ENCODE measurements around the gene ZNF280D.
"Not testable (repeated sequence)": the region's sequence is repeated elsewhere in the genome, so short reads cannot be mapped to it uniquely, and the experiment has no call there.

Gene ZNF280D

DNA sequence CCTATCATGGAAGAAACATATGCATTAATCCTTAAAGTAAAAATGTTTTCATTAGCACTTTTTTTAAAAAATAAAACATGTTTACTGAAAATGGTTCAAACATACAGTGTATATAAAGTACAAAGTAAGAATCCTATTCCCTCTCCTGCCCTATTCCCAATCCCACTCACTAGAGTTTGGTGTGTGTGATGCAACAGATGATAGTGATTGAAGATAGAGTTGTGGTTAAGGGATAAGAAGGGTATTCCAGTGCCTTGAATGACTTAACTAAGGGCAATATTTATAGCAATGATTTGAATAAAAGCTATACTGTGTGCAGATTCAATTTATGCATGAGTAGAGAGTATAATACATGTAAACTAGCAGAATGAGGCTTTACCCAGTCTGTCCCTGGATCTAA, 18.1 kb downstream of the ZNF280D start:
- DNase-seq (ENCODE audit: low read depth, low spot score), result no peak

DNA sequence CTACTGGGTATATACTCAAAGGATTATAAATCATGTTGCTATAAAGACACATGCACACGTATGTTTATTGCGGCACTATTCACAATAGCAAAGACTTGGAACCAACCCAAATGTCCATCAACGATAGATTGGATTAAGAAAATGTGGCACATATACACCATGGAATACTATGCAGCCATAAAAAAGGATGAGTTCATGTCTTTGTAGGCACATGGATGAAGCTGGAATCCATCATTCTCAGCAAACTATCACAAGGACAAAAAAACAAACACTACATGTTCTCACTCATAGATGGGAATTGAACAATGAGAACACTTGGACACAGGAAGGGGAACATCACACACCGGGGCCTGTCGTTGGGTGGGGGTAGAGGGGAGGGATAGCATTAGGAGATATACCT, 23.8 kb downstream of the ZNF280D start:
- DNase-seq (ENCODE audit: low read depth, low spot score), result not testable (repeated sequence)

DNA sequence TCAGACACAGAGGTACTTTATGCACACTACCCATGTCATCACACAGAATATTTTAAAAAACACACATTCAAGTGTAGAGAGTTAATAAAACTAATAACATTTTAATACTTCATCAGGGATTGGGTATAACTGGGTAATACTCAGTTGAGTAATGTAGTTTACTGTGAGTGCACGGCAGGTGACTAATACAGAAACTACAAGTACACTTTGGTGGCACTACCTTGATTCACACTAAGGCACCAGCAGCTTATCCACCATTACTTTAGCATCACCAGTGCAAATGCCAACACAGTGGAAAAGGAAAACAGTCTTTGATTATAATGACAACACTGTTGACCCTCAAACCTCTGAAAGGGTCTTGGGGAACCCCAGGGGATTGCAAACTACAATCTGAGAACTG, 33.6 kb downstream of the ZNF280D start:
- DNase-seq (ENCODE audit: low read depth, low spot score), result no peak

DNA sequence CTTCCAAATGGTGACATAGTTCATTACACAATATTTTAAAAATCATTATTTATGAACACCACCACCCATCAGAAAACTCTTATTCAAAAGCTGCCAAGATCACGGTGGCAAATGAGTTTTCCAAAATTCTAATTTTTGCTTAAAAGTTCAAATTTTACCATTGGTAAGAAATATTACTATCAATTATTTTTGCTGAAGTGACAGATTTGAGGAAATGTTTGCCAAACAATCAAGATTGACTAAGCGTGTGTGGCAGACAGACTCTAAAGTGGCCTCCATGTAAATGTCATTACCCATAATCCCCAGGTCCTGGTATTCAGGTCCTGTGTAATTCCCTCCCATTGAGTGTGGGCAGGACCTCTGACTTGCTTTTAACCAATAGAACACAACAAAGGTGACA, 35.0 kb downstream of the ZNF280D start:
- DNase-seq (ENCODE audit: low read depth, low spot score), result no peak

DNA sequence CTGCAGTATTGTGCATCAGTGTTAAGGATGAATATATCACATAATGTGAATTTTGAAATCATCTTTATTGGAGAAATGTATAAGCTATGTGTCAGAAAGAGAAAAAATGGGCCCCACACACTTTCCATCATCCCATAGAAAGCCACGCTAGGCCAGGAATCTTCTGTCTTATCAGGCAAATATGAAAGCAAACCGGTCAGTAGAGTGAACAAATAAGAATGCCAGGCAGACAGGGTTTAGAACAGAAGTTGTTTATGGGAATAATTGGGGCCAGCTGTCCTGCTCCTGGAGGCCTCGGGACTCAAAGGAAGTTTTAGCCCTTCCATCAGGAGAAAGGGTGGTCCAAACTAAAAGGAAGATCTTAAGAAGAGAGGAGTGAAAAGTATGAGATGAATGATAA, 39.5 kb downstream of the ZNF280D start:
- no peak for DNase-seq (ENCODE audit: low read depth, low spot score)

DNA sequence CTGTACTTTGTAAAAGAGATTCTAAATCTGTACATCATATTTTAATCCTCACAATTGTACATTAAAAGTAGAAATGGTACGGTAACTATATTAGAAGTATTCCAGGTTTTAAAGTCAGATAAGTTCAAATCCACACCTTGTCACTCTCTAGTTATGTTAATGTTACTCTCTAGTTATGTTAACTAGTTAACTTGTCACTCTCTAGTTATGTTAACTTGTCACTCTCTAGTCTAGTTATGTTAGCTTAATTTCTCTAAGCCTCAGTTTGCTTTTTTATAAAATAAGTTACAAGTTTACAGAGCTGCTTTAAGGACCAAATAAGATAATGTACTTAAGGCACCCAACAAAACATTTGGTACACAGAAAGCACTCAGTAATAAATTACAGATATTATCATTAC, 42.6 kb downstream of the ZNF280D start:
- no peak for DNase-seq (ENCODE audit: low read depth, low spot score)

DNA sequence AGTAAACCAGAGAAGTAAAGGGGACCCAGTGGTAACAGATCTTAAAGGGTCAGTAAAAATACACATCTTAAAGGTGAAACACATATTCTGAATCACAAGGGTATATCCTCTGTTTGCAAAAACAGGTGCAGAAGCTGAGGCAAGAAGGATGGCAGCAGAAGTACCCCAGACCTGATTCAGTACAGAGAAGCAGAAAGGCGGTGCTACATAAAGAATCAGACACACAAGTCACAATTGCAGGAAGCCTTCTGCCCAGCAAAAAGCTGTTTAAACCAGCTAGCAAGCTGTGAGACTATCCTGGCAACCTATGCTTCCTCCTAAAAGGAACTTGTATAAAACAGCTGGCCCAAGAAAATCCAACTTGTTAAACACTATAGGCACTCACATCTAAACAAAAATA, 49.4 kb downstream of the ZNF280D start:
- no peak for DNase-seq (ENCODE audit: low read depth, low spot score)

DNA sequence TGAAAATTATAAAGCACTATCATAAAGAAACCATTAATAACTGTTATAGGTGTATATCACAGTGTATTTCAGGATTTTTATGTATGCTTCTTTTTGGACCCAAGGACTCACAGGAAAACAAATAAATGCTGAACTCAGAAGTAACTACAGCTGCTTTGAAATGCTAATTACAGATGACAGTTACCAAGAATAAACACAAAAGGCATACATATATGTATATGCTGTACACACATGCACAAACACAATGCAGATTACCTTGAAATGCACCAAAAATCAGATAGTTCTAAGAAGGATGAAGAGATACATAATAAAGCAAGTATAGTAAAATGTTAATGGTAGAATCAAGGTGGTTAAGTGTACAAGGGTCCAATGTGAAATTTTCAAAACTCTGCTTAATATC, 52.2 kb downstream of the ZNF280D start:
- no peak for DNase-seq (ENCODE audit: low read depth, low spot score)

DNA sequence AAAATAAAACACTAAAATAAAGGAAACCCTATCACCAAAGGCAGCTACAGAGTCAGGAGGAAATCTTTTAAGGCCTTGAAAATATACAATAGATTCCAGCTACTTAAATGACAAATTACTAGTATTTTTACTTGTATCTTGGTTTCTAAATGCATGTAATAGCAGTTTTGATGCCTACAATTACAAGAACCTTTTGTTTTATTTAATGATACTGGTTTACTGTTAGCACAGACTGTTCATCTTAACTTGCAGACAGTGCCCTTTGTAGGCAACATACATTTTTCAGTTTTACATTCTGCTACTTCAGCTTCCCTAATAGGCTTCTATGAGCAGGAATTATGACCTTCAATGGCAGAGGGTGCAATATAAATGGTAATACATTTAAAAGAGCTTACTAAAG, 54.1 kb downstream of the ZNF280D start:
- DNase-seq (ENCODE audit: low read depth, low spot score), result no peak

DNA sequence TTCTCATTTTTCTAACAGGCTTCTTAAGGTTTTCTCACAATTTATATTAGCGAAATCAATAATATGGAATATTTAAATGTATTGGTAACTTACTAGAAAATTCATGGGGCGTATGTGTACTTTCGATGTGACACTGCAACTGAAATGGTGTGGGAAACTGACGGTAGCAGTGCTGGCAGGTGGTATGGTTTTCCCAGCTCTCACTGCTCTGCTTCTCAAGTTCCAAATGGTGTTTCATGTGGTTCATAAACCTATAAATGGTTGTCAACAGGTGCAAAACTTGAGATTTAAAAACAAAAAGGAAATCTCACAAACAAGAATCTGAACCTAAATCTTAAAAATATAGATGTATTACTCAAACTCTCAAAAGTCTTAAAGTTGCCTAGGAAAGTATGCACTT, 54.7 kb downstream of the ZNF280D start:
- DNase-seq (ENCODE audit: low read depth, low spot score), result no peak

DNA sequence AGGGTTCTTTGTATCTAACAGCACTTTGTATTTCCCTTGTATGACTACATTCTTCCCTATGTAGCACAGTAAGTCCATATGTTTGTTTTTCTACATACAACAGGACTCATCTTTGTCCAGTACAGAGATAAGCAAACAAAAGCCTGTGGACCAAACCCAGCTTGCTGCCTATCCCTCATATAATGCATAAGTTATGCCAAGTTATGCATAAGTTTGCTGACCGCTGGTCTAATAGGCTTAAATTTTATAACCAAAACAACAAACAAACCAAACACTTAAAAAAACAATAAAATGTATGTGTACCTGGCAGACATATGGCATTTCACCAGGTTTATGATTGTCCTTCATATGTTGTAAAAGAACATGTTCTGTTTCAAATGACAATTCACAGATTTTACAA, 56.0 kb downstream of the ZNF280D start:
- no peak for DNase-seq (ENCODE audit: low read depth, low spot score)

DNA sequence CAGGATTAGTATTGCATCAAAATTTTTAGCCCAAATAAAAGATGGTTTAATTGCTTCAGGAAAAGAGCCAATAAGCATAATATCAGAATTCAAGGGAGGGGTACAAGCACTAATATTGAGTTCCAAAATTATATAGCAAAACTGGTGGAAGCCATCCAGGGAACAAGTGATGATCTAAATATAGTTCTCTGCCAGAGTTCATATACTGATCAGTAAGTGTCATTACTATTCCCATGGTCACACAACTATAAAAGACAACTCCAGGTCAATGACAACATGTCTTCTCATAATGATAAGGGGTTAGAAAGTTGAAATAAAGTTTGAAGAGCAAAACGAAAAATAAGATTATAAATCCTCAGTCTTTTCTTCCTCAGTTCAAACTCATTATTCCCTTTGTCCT, 57.4 kb downstream of the ZNF280D start:
- no peak for DNase-seq (ENCODE audit: low read depth, low spot score)

DNA sequence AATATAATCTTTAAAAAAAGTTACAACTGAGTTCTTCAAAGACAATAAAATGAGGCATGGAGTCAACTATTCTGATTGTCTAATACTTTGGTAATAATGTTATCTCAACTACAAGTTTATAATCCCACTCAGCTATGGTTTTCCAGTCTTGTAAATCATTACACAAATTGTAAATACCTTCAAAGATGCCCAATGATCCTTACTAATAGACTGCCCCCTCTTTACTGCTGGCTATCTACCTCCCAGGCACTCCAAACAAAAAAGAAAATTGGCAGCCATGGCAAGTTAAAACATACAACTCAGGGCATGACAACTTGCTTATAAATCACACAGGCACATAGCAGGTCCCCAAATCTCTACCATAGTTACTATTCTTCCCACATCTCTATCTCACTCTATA, 58.5 kb downstream of the ZNF280D start:
- DNase-seq (ENCODE audit: low read depth, low spot score), result no peak

DNA sequence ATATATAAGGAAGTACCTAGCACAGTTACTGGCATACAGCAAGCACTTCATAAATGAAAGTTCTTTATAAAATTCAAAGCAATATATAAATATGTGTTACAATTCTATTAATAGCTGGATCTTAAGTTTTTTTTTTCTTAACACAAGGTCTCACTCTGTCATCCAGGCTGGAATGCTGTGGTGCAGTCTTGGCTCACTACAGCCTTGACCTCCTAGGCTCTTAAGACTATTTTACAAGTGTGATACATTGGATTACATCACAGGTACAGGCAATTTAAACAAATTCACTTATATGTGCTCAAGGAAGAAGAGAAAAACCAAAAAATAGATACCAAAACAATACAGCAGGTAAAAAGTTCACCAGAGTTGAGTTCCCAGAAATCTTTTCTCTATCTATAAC, 60.6 kb downstream of the ZNF280D start:
- no peak for DNase-seq (ENCODE audit: low read depth, low spot score)

DNA sequence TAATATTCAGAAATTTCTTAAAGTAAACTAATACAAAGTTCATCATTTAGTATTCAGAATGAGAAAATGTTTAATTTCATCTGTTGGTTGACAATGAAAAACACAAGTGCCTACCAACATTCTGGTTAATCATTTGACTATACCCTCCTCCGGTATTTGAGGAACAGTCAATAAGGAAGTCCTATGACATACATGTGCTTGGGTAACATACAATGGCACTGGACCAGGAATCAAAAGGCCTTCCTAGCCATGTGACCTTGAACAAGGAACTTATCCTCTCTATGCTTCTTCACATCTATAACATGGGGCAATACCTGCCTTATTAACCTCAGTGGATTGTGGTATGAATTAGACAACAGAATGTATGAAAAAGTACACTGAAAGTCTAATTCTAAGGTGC, 65.8 kb downstream of the ZNF280D start:
- no peak for DNase-seq (ENCODE audit: low read depth, low spot score)

DNA sequence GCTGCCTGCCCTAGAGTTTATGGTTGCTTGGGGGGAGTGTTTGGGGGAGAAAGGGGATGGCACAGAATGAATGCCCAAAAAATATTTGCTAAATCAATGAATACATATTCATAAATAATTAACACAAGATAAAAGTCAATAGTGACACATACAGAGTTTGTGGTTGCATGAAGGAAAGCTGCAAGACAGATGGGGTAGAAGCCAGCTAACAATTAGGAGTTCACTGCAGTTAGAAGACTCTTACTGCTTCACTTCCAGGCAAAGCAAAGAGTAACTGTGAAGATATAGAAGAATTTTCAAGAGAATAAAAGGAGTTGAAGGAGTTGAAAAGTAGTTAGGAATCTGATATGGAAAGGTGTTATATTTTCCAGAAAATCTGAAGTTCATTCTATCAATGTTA, 72.4 kb downstream of the ZNF280D start:
- no peak for DNase-seq (ENCODE audit: low read depth, low spot score)

DNA sequence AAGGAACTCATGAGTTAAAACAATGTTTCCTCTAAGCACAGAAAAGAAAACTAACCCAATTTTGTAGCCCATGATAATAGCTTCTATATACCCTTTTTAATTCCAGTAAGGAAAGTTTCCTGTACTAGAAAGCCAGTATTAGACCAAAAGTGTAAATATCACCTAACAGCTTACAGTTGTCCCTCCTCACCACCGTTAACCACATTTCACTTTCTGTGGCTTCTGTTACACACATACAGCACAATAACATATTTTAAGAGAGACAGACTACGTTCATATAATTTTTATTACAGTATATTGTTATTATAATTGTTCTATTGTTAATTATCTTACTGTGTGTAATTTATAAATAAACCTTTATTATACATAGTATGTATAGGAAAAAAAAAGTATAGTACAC, 74.1 kb downstream of the ZNF280D start:
- DNase-seq (ENCODE audit: low read depth, low spot score), result no peak

DNA sequence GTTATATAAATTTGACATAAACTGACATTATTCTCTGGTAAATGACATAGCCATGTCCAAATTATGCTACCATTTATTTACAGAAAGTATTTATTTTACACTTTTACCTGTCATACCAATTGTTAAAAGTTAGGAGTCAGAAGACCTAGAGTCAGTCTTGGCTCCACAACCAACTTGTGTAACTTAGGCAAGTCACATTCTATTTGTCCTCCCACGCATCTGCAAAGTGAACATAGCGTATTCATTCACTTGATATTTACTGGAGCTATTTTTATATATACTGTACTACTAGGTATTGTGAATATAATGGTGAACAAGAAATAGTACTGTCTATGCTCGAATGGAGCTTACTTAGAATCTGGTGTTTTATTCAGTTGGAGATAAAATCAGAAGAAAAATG, 78.7 kb downstream of the ZNF280D start:
- DNase-seq (ENCODE audit: low read depth, low spot score), result no peak

DNA sequence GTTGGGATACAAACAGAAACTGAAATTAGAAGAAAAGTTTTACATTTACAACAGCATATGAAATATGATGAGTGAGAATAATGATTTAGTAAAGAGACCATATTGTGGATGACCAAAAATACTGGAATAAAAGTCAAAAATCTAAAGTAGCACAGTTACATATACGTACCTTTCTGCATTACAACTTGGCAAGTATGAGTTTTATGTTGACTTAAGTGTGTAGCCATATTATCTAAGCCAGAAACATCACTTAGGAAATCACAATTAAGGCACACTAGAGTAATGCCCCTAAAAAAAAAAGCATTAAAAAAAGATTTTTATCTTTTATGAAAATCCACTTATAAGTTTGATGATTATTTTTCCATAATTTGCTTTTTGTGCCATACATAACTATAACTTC, 79.1 kb downstream of the ZNF280D start:
- DNase-seq (ENCODE audit: low read depth, low spot score), result no peak

DNA sequence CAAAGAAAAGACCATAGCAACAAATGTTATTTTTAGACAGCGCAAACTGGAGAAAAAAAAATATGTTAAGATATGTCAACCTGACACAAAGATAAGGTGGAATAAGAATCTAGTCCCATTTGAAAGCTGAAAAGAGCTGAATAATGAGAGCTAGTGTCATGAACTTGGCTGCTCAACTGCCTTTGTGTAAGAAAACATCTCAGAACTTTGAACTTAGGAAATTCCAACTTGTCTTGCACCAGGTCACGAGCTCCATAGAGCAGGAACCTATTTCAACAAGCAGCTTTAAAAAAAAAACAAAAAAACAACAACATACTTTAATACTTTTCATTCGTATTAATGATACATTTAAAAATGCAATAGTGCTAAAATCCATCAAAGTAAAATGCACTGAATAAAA, 79.5 kb downstream of the ZNF280D start:
- DNase-seq (ENCODE audit: low read depth, low spot score), result no peak

DNA sequence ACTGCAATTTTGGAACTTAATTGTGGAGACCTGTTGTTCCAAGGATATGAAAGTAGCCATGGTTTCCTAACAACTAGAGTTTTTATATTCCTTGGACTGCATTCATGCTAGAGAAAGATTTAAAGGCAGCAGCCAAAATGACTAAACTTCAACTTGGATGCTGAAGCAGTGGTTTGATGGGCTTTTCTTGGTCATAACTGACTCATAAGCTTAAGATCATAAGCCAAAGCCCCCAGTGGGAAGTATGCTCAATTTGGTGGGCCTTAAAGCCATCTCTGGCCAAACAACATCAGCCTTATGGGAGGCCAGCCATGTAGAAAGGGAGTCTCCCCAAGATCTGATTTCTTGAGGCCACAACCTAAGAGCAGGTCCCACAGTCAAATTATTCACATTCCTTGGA, 80.2 kb downstream of the ZNF280D start:
- no peak for DNase-seq (ENCODE audit: low read depth, low spot score)

DNA sequence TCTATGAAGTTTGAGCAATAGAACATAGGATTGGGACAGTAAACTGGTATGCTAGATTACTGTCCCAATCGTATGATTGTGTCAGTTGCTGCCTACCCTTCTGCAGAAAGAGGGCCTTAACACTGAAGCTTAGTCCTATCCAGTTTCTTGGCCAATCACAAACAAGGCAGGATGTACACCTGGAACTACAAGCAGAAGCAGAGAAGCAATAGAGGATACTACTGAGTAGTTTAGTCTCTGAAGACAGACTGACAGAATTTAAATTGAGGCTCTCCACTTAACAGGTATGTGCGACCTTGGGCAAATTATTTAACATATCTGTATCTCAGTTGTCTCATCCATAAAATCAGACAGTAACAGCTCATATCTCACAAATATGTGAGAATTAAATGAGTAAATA, 85.0 kb downstream of the ZNF280D start:
- no peak for DNase-seq (ENCODE audit: low read depth, low spot score)

DNA sequence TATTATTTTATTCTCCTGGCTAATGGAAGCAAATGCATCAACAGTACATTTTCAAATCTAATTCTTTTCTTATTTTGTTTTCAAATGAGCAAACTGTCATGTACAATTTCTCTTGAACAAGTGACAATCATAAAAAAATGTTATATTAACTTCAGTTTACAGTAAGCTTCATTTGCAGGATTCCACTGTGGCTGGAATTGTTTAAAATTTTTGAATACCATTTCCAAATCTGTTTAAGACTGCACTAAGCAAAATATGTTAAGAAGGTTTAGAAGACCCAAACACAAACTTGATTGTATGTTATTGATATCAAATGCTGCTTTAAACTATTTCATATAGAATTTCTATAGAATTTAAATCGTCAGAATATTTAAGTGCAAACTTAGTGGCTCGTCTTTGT, 92.8 kb downstream of the ZNF280D start:
- DNase-seq (ENCODE audit: low read depth, low spot score), result no peak

DNA sequence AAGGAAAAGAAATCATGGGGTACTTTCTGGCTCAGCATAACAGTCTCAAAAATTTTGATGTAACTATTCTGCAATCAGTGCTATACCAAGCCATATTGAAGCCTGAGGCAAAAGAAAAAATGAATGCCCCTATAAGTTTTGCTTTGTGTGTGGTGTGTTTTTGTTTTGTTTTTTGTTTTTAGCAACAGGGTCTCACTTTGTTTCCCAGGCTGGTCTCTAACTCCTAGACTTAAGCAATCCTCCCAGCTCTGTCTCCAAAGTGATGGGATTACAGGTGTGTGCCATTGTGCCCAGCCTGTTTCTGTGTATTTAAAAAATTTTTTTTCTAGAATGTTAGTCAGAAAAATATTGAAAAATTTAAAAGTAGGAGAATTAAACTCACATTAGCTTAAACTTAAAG, 93.2 kb downstream of the ZNF280D start:
- DNase-seq (ENCODE audit: low read depth, low spot score), result no peak

DNA sequence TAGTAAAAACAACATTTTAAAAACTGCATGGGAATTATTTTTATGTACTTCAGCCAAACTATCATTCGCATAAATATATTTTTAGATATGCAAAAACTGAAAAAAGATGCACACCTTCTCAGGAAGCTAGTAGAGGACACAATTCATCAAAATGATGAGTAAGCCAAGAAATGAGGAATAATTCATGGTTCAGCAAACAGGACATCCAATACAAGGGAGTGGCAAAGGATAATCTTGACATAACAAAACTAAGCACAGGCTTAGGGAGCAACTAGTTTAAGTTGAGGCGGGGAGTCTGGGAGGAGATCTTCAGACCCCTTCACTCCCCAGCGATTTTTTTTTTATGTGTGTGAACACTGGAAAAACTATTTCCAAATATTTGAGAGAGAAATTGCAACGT, 93.7 kb downstream of the ZNF280D start:
- DNase-seq (ENCODE audit: low read depth, low spot score), result no peak

Measured in activated CD4-positive, CD25-positive, alpha-beta regulatory T cell treated with anti-CD3 and anti-CD28 coated beads, Interleukin-2, amount 50 U/mL, for 16 hours (primary cell).